Measurements from ENCODE around the gene LRBA.

The LRBA gene

GRCh38 chr4:150582146-150582872, 432.8 kb downstream of the LRBA start, which contains the start of gene MAB21L2:
Gene MAB21L2 (plus strand): TSS chr4:150582151. CDS start chr4:150583030, 879 bp downstream.
- no peak within 1 kb of the TSS for H3K9ac ChIP-seq (ENCODE audit: low read length)
- no peak within 1 kb of the TSS for H3K4me2 ChIP-seq (ENCODE audit: low read length)
- no peak within 1 kb of the TSS for H3K4me3 ChIP-seq (ENCODE audit: low read depth, low read length, poor library complexity, severe bottlenecking)
- H3F3A ChIP-seq (ENCODE audit: insufficient read depth, low read length): no peaks in the 10 kb centered on the region
- H3K9me2 ChIP-seq (ENCODE audit: low read depth, low read length): no peaks in the 10 kb centered on the region
- H2AFZ ChIP-seq (ENCODE audit: low read length): no peak within 1 kb of the TSS
- peaks cover 11% of the 10 kb centered on the region for H3K36me3 ChIP-seq (ENCODE audit: insufficient read depth, low read length)
- H3K9me3 ChIP-seq (ENCODE audit: low read length): no peaks in the 10 kb centered on the region
- H3K4me1 ChIP-seq (ENCODE audit: insufficient read depth, low read length, severe bottlenecking): no peaks in the 10 kb centered on the region
- no peaks in the 10 kb centered on the region for H3K79me2 ChIP-seq (ENCODE audit: insufficient read depth, low read length)
- H3K27me3 ChIP-seq (ENCODE audit: insufficient read depth, low read length): no peaks in the 10 kb centered on the region
- no peak within 1 kb of the TSS for H3K27ac ChIP-seq (ENCODE audit: low read depth, low read length, poor library complexity, severe bottlenecking)
- H4K20me1 ChIP-seq (ENCODE audit: insufficient read depth, low read length): no peaks in the 10 kb centered on the region
- TF ChIP-seq CTCF (IDR thresholded peaks at IDR 0.05; ENCODE audit: low read length) (no peak), EZH2 (IDR thresholded peaks at IDR 0.05; ENCODE audit: borderline replicate concordance, low read length) (no peak)

DNA sequence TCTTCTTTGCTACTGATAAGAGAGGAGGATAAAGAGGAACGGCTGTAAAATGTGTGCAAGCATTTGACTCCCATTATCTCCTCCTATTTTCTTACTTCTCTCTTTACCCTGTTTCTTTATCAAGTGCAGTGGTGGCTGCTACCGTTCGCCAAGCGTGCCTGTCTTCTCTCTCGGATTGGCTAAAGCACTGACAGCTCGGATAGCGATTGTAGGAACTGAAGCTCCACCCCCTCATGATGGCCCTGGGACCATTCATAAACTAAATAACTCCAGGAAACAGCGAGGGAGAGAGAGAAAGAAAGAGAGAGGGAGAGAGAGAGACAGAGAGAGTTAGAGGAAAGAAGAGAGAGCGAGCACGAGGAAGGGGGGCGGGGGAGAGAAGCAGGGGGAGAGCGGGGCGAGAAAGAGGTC, 433.4 kb downstream of the LRBA start:
- no peaks in the 10 kb centered on the region for H3K27me3 ChIP-seq (ENCODE audit: insufficient read depth, low read length)
- no peak overlapping the region for H3K4me2 ChIP-seq (ENCODE audit: low read length)
- no peaks in the 10 kb centered on the region for H4K20me1 ChIP-seq (ENCODE audit: insufficient read depth, low read length)
- H3F3A ChIP-seq (ENCODE audit: insufficient read depth, low read length): no peaks in the 10 kb centered on the region
- no peaks in the 10 kb centered on the region for H3K9me2 ChIP-seq (ENCODE audit: low read depth, low read length)
- no peaks in the 10 kb centered on the region for H3K9me3 ChIP-seq (ENCODE audit: low read length)
- no peak overlapping the region for H3K4me3 ChIP-seq (ENCODE audit: low read depth, low read length, poor library complexity, severe bottlenecking)
- H3K4me1 ChIP-seq (ENCODE audit: insufficient read depth, low read length, severe bottlenecking): no peaks in the 10 kb centered on the region
- no peak overlapping the region for H2AFZ ChIP-seq (ENCODE audit: low read length)
- no peak overlapping the region for H3K9ac ChIP-seq (ENCODE audit: low read length)
- no peaks in the 10 kb centered on the region for H3K79me2 ChIP-seq (ENCODE audit: insufficient read depth, low read length)
- H3K27ac ChIP-seq (ENCODE audit: low read depth, low read length, poor library complexity, severe bottlenecking): no peak overlapping the region
- TF ChIP-seq CTCF (IDR thresholded peaks at IDR 0.05; ENCODE audit: low read length) (no peak), EZH2 (IDR thresholded peaks at IDR 0.05; ENCODE audit: borderline replicate concordance, low read length) (no peak)
- peaks cover 11% of the 10 kb centered on the region for H3K36me3 ChIP-seq (ENCODE audit: insufficient read depth, low read length)

DNA sequence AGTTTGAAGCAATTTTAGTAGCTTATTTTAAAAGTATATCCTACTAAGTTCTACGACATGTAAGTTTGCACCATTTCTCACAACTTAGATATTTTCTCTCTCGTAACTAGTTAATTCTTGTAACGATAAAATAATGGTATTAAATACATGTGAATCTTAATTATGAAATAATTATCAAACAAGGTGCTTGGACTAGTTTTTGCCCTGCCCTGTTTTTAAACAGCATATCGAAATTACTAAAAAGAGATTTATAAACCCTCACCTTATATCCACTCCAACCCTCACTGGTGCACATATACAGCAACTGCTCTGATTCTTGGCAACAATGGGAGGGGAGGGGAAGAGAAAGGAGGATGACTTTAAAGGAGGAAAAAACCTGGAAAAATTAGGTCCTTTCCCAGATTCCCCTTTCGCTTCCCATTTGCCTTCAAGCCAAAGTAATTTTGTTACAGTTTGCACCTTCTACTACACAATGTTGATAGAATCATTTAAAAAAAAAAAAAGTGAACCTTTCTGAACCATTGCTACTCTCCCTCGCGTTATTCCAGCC, 434.0 kb downstream of the LRBA start:
- H2AFZ ChIP-seq (ENCODE audit: low read length): no peak overlapping the region
- H3K27me3 ChIP-seq (ENCODE audit: insufficient read depth, low read length): no peaks in the 10 kb centered on the region
- no peaks in the 10 kb centered on the region for H3K9me2 ChIP-seq (ENCODE audit: low read depth, low read length)
- no peak overlapping the region for H3K4me2 ChIP-seq (ENCODE audit: low read length)
- no peaks in the 10 kb centered on the region for H3K79me2 ChIP-seq (ENCODE audit: insufficient read depth, low read length)
- H3K27ac ChIP-seq (ENCODE audit: low read depth, low read length, poor library complexity, severe bottlenecking): no peak overlapping the region
- peaks cover 11% of the 10 kb centered on the region for H3K36me3 ChIP-seq (ENCODE audit: insufficient read depth, low read length)
- no peak overlapping the region for H3K9ac ChIP-seq (ENCODE audit: low read length)
- H3K4me1 ChIP-seq (ENCODE audit: insufficient read depth, low read length, severe bottlenecking): no peaks in the 10 kb centered on the region
- no peak for TF ChIP-seq EZH2 (IDR thresholded peaks at IDR 0.05; ENCODE audit: borderline replicate concordance, low read length)
- TF ChIP-seq CTCF (IDR thresholded peaks at IDR 0.05; ENCODE audit: low read length): no peak
- no peaks in the 10 kb centered on the region for H3K9me3 ChIP-seq (ENCODE audit: low read length)
- H3F3A ChIP-seq (ENCODE audit: insufficient read depth, low read length): no peaks in the 10 kb centered on the region
- no peak overlapping the region for H3K4me3 ChIP-seq (ENCODE audit: low read depth, low read length, poor library complexity, severe bottlenecking)
- H4K20me1 ChIP-seq (ENCODE audit: insufficient read depth, low read length): no peaks in the 10 kb centered on the region

Data from OCI-LY1 (cell line).